Measurements from ENCODE around the gene CD47.

- no peak for TF ChIP-seq CTCF (IDR thresholded peaks at IDR 0.05)
- TF ChIP-seq, protein P1, sequence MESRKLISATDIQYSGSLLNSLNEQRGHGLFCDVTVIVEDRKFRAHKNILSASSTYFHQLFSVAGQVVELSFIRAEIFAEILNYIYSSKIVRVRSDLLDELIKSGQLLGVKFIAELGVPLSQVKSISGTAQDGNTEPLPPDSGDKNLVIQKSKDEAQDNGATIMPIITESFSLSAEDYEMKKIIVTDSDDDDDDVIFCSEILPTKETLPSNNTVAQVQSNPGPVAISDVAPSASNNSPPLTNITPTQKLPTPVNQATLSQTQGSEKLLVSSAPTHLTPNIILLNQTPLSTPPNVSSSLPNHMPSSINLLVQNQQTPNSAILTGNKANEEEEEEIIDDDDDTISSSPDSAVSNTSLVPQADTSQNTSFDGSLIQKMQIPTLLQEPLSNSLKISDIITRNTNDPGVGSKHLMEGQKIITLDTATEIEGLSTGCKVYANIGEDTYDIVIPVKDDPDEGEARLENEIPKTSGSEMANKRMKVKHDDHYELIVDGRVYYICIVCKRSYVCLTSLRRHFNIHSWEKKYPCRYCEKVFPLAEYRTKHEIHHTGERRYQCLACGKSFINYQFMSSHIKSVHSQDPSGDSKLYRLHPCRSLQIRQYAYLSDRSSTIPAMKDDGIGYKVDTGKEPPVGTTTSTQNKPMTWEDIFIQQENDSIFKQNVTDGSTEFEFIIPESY (IDR thresholded peaks at IDR 0.05; ENCODE audit: borderline replicate concordance, low read depth), result no peak
- TF ChIP-seq MEF2A (IDR thresholded peaks at IDR 0.05; ENCODE audit: borderline replicate concordance, low read depth), result no peak
- no peak for TF ChIP-seq JUND (IDR thresholded peaks at IDR 0.05)
- TF ChIP-seq POLR2AphosphoS5 (IDR thresholded peaks at IDR 0.05; ENCODE audit: low read depth, low read length), result no peak
- no peak for TF ChIP-seq GATA2 (CRISPR knock-in tag; IDR thresholded peaks at IDR 0.05)
- no peak for TF ChIP-seq TAF1 (IDR thresholded peaks at IDR 0.05; ENCODE audit: borderline replicate concordance, low read depth, low read length)
- TF ChIP-seq MAX (IDR thresholded peaks at IDR 0.05; ENCODE audit: low read depth), result no peak
- no peak for TF ChIP-seq MXI1 (IDR thresholded peaks at IDR 0.05; ENCODE audit: low read depth, low read length)
- TF ChIP-seq, protein P2, sequence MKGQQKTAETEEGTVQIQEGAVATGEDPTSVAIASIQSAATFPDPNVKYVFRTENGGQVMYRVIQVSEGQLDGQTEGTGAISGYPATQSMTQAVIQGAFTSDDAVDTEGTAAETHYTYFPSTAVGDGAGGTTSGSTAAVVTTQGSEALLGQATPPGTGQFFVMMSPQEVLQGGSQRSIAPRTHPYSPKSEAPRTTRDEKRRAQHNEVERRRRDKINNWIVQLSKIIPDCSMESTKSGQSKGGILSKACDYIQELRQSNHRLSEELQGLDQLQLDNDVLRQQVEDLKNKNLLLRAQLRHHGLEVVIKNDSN (IDR thresholded peaks at IDR 0.05; ENCODE audit: borderline replicate concordance, low read depth), result no peak
- TF ChIP-seq TEAD4 (IDR thresholded peaks at IDR 0.05; ENCODE audit: borderline replicate concordance, insufficient read depth), result no peak
- TF ChIP-seq SMC3 (IDR thresholded peaks at IDR 0.05; ENCODE audit: low read depth, low read length), result no peak
- TF ChIP-seq YY1 (IDR thresholded peaks at IDR 0.05; ENCODE audit: low read depth), result no peak
- no peak for TF ChIP-seq REST (IDR thresholded peaks at IDR 0.05; ENCODE audit: low read depth, low read length)
Measured at GRCh38 chr3:107994956-107995715, 95.7 kb downstream of the CD47 start.

Data from SK-N-SH (cell line).